ENCODE results near the gene PHLDA2. TPM values are rescaled to one million over a fixed set of nuclear protein-coding genes. Genes with fewer than 3 reads are reported as not detected.

Gene PHLDA2
- total and polyA plus RNA-seq, 4 donors = 0.60 to 49.2 (median 23.0) TPM

DNA sequence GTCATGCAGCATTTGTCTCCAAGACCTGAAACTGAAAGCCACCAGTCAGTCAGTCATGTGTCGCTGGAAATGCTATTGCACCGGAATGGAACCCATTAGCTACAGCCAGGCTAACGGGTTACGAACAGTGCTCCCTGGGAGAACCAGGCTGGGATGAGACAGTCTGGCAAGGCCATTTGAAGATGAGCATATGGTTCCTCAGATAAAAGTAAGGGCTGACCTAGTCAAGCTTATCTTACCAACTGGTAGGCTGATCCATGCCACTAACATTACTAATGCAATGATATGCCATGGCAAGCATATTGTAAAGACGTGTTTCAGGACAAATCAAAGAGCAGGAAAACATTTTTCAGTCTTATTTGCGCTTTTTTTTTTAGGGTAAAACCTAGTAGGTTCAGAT, 34.5 kb upstream of the PHLDA2 start:
- TF ChIP-seq CTCF (IDR thresholded peaks at IDR 0.05; ENCODE audit: control extremely low read depth, extremely low read depth) = no peak
- Histone ChIP-seq H3K36me3 (ENCODE audit: control insufficient read depth in 4 of 4, insufficient read depth in 4 of 4, low read length in 4 of 4) (peaks cover 23 to 66% (median 54%) of the 10 kb centered on the region in 4 donors), H3K4me3 (no peak overlapping the region), H3K9ac (ENCODE audit: insufficient read depth in 1 of 2, low read length in 2 of 2) (no peak overlapping the region), H3K9me3 (ENCODE audit: control insufficient read depth in 4 of 4, insufficient read depth in 3 of 4, low read length in 3 of 4) (peaks cover 0 to 2% (median 0%) of the 10 kb centered on the region in 4 donors), H3K27me3 (ENCODE audit: control insufficient read depth in 3 of 3, insufficient read depth in 3 of 3, low read length in 2 of 3) (no peaks in the 10 kb centered on the region), H3K4me1 (ENCODE audit: control insufficient read depth in 5 of 5, insufficient read depth in 5 of 5, low read length in 5 of 5) (peaks cover 0 to 4% (median 0%) of the 10 kb centered on the region in 5 donors), H3K27ac (ENCODE audit: low read depth in 1 of 2, low read length in 1 of 2) (no peak overlapping the region)
- DNase-seq = no peak
- WGBS, 2 donors = 79 to 96% methylated on average over 6 of the region's 6 CpGs
- ATAC-seq (ENCODE audit: insufficient read depth, low FRiP score) = no peak

DNA sequence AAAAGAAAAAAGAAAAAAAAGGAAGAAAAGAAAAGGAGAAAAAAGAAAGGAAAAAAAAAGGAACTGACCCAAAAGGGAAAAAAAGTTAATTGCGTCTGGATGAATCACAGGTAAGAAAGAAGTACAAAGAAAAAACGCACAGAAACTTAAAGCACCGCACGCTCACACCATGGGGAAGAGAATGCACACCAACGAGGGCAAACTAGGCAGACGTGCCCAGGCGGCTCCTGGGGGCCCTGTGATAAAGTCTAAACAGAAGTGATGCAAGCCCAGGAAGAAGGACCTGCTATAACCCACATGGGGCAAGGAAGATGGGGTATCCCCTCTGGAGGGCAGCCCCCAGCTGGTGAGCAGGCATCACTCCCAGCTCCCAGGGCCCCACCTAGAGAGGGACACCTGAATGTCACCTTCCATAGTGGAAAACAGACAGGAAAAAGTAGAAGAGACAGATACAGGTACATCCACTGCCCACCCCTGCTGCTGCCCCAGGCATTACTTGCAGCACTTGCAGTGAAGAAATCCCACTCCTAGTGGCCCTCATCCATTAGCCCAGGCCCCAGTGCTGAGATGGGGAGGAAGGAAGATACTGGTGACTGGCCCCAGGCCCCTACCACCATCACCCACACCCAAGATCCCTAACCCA, 34.0 kb upstream of the PHLDA2 start:
- Histone ChIP-seq H3K27me3 (ENCODE audit: control insufficient read depth in 3 of 3, insufficient read depth in 3 of 3, low read length in 2 of 3) (no peaks in the 10 kb centered on the region), H3K36me3 (ENCODE audit: control insufficient read depth in 4 of 4, insufficient read depth in 4 of 4, low read length in 4 of 4) (peaks cover 23 to 68% (median 53%) of the 10 kb centered on the region in 4 donors), H3K9me3 (ENCODE audit: control insufficient read depth in 4 of 4, insufficient read depth in 3 of 4, low read length in 3 of 4) (peaks cover 0 to 2% (median 0%) of the 10 kb centered on the region in 4 donors), H3K9ac (ENCODE audit: insufficient read depth in 1 of 2, low read length in 2 of 2) (no peak overlapping the region), H3K4me1 (ENCODE audit: control insufficient read depth in 5 of 5, insufficient read depth in 5 of 5, low read length in 5 of 5) (peaks cover 0 to 4% (median 0%) of the 10 kb centered on the region in 5 donors), H3K4me3 (no peak overlapping the region), H3K27ac (ENCODE audit: low read depth in 1 of 2, low read length in 1 of 2) (no peak overlapping the region)
- no peak for ATAC-seq (ENCODE audit: insufficient read depth, low FRiP score)
- 68 to 78% methylated on average over 7 of the region's 7 CpGs for WGBS, 2 donors
- TF ChIP-seq CTCF (IDR thresholded peaks at IDR 0.05; ENCODE audit: control extremely low read depth, extremely low read depth) = no peak
- no peak for DNase-seq

DNA sequence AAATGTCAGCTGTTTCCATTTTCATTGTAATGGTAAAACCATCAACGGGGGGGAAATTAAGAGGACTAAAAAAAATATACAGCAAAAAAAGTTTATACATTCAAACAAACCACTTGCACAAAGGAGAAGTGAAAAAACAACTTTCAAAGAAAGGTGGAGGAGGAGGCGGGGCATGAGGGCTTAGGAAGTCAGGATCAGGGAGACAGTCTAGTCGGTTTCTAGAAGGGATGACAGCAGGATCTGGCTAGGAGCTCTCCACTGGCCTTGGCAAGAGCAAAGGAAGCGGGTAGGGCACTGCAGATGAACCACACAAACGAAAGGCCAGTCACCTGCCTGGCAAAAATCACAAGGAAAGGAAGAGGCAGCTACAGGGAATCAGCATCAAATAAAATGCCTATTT, 31.9 kb upstream of the PHLDA2 start:
- DNase-seq = no peak
- H3K27me3 ChIP-seq (ENCODE audit: control insufficient read depth in 3 of 3, insufficient read depth in 3 of 3, low read length in 2 of 3) = no peaks in the 10 kb centered on the region
- peaks cover 0 to 2% (median 0%) of the 10 kb centered on the region in 5 donors for H3K4me1 ChIP-seq (ENCODE audit: control insufficient read depth in 5 of 5, insufficient read depth in 5 of 5, low read length in 5 of 5)
- ATAC-seq (ENCODE audit: insufficient read depth, low FRiP score) = no peak
- no peak overlapping the region for H3K4me3 ChIP-seq
- peaks cover 0 to 2% (median 0%) of the 10 kb centered on the region in 4 donors for H3K9me3 ChIP-seq (ENCODE audit: control insufficient read depth in 4 of 4, insufficient read depth in 3 of 4, low read length in 3 of 4)
- peaks cover 36 to 73% (median 55%) of the 10 kb centered on the region in 4 donors for H3K36me3 ChIP-seq (ENCODE audit: control insufficient read depth in 4 of 4, insufficient read depth in 4 of 4, low read length in 4 of 4)
- H3K27ac ChIP-seq (ENCODE audit: low read depth in 1 of 2, low read length in 1 of 2) = no peak overlapping the region
- 70 to 75% methylated on average over 5 of the region's 5 CpGs for WGBS, 2 donors
- no peak for TF ChIP-seq CTCF (IDR thresholded peaks at IDR 0.05; ENCODE audit: control extremely low read depth, extremely low read depth)
- no peak overlapping the region for H3K9ac ChIP-seq (ENCODE audit: insufficient read depth in 1 of 2, low read length in 2 of 2)

Measured in lung (tissue), 12 donors.